ENCODE results near the gene SPANXN1.
"Not testable (repeated sequence)": the region's sequence is repeated elsewhere in the genome, so short reads cannot be mapped to it uniquely, and the experiment has no call there.

The SPANXN1 gene

GRCh38 chrX:145247203-145247602 lies at the start of gene SPANXN1:
SPANXN1 (plus strand) TSS chrX:145247503; CDS start chrX:145247587, 84 bp downstream.
- DNase-seq = not testable (repeated sequence)

GRCh38 chrX:145199078-145199477 lies 48.2 kb upstream of the SPANXN1 start:
- DNase-seq = no peak

- no peak for DNase-seq
Observed at GRCh38 chrX:145213504-145213903, 33.8 kb upstream of the SPANXN1 start.

GRCh38 chrX:145292218-145292617 lies 44.9 kb downstream of the SPANXN1 start:
- DNase-seq = no peak
